ENCODE results near the gene BCL7B. TPM values are rescaled to one million over a fixed set of nuclear protein-coding genes. Genes with fewer than 3 reads are reported as not detected.

BCL7B gene
- total and polyA plus RNA-seq, 2 of the 13 experiments (the other 11 are each of a cell fraction or from before 2014, with no cell fraction given) = 24.3 to 38.2 TPM

DNA sequence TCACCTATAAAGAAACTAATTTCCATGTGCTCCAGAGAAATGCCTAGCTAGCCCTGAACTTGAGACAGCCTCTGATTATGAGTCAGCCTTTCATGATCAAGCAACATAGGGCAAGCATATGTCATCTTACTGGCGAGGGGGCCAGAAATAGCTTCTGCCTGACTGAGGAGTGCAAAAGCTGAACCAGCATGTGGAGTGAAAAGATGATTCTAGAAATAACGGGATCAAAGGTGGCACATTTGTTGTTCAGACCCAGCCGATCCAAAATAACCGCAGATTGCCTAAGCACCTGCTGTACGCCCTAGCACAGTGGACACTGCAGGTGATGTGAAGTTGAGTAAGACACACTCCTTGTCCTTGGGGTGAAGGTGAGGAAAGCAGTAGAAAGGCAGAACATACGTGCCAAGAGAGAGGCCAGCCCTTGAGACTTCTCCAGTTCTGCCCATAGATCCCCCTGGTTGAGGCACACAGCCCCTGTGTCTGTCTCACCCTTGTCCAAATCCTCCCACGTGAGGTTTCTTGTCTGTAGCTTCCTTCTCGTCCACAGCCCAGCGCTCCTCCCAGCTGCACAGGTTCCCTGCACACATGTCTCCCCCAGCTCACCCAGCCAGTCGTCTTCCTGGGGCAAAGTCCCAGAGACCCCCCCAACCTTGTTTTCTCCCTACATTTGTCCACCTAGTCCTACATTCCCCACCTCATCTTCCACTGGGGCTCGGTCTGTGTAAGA, 2.8 kb upstream of the BCL7B start (continued):
- TF ChIP-seq THRA (CRISPR knock-in tag; IDR thresholded peaks at IDR 0.05; ENCODE audit: borderline replicate concordance) (no peak), CEBPB (IDR thresholded peaks at IDR 0.05; ENCODE audit: borderline replicate concordance, low read depth, low read length) (peak; percentile 31; the same call in 1 of the 2 replicates), RFX5 (IDR thresholded peaks at IDR 0.05; ENCODE audit: low read depth, low read length) (no peak), MAZ (IDR thresholded peaks at IDR 0.05; ENCODE audit: borderline replicate concordance, low read depth, low read length) (no peak), MAZ (CRISPR knock-in tag; IDR thresholded peaks at IDR 0.05; ENCODE audit: low read depth) (no peak), FOXA1 (IDR thresholded peaks at IDR 0.05) (no peak), FOXA1 (CRISPR knock-in tag; IDR thresholded peaks at IDR 0.05) (no peak), SNAI1 (CRISPR knock-in tag; IDR thresholded peaks at IDR 0.05; ENCODE audit: borderline replicate concordance) (no peak), ZSCAN21 (CRISPR knock-in tag; IDR thresholded peaks at IDR 0.05; ENCODE audit: borderline replicate concordance) (no peak), DPF2 (CRISPR knock-in tag; IDR thresholded peaks at IDR 0.05; ENCODE audit: borderline replicate concordance, low read depth) (no peak), ELF4 (CRISPR knock-in tag; IDR thresholded peaks at IDR 0.05; ENCODE audit: borderline replicate concordance) (no peak), SKI (IDR thresholded peaks at IDR 0.05; ENCODE audit: partially characterized antibody) (peak; percentile 67), ZNF33B (CRISPR knock-in tag; IDR thresholded peaks at IDR 0.05) (no peak), XBP1 (CRISPR knock-in tag; IDR thresholded peaks at IDR 0.05) (no peak), DR1 (CRISPR knock-in tag; IDR thresholded peaks at IDR 0.05) (no peak), EED (CRISPR knock-in tag; IDR thresholded peaks at IDR 0.05) (no peak), BCLAF1 (IDR thresholded peaks at IDR 0.05) (no peak)
- TF ChIP-seq, protein P1, sequence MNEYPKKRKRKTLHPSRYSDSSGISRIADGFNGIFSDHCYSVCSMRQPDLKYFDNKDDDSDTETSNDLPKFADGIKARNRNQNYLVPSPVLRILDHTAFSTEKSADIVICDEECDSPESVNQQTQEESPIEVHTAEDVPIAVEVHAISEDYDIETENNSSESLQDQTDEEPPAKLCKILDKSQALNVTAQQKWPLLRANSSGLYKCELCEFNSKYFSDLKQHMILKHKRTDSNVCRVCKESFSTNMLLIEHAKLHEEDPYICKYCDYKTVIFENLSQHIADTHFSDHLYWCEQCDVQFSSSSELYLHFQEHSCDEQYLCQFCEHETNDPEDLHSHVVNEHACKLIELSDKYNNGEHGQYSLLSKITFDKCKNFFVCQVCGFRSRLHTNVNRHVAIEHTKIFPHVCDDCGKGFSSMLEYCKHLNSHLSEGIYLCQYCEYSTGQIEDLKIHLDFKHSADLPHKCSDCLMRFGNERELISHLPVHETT (CRISPR knock-in tag; conservative IDR thresholded peaks at IDR 0.05) = no peak
- TF ChIP-seq, protein P2, sequence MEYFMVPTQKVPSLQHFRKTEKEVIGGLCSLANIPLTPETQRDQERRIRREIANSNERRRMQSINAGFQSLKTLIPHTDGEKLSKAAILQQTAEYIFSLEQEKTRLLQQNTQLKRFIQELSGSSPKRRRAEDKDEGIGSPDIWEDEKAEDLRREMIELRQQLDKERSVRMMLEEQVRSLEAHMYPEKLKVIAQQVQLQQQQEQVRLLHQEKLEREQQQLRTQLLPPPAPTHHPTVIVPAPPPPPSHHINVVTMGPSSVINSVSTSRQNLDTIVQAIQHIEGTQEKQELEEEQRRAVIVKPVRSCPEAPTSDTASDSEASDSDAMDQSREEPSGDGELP (IDR thresholded peaks at IDR 0.05; ENCODE audit: borderline replicate concordance, low read depth) = no peak
